Measurements from ENCODE around the gene NTPCR. TPM values are rescaled to one million over a fixed set of nuclear protein-coding genes. Genes with fewer than 3 reads are reported as not detected.

Gene NTPCR
- total RNA-seq, 1 experiment from 2014 or later: 40.2 TPM

- DNase-seq (ENCODE audit: low read depth in 1 of 2, low spot score in 2 of 2): peak; percentile 58 to 74
- H3K36me3 ChIP-seq: no peaks in the 10 kb centered on the region
- H3K4me3 ChIP-seq: no peak overlapping the region
- no peaks in the 10 kb centered on the region for H3K9me3 ChIP-seq (replicated peaks)
- peaks cover 27% of the 10 kb centered on the region for H3K4me1 ChIP-seq (replicated peaks)
- H3K27me3 ChIP-seq (replicated peaks): no peaks in the 10 kb centered on the region
- peak overlapping the region; percentile 62 for H3K27ac ChIP-seq
Measured at GRCh38 chr1:233005703-233006102, 55.3 kb downstream of the NTPCR start.

- H3K4me3 ChIP-seq: no peak overlapping the region
- H3K36me3 ChIP-seq: no peaks in the 10 kb centered on the region
- DNase-seq (ENCODE audit: low read depth in 1 of 2, low spot score in 2 of 2): no peak
- peaks cover 27% of the 10 kb centered on the region for H3K4me1 ChIP-seq (replicated peaks)
- H3K9me3 ChIP-seq (replicated peaks): no peaks in the 10 kb centered on the region
- H3K27me3 ChIP-seq (replicated peaks): no peaks in the 10 kb centered on the region
- peak overlapping the region; percentile 62 for H3K27ac ChIP-seq
Measured at GRCh38 chr1:233006108-233006507, 55.7 kb downstream of the NTPCR start.

- Histone ChIP-seq H3K9me3 (replicated peaks) (no peaks in the 10 kb centered on the region), H3K27me3 (replicated peaks) (no peaks in the 10 kb centered on the region), H3K27ac (peak overlapping the region; percentile 62), H3K4me3 (no peak overlapping the region), H3K36me3 (no peaks in the 10 kb centered on the region), H3K4me1 (replicated peaks) (peaks cover 27% of the 10 kb centered on the region)
- peak; percentile 46 to 69 for DNase-seq (ENCODE audit: low read depth in 1 of 2, low spot score in 2 of 2)
Measured at GRCh38 chr1:233006541-233006973, 56.1 kb downstream of the NTPCR start.

GRCh38 chr1:233010146-233010545 is 59.7 kb downstream of the NTPCR start:
- Histone ChIP-seq H3K36me3 (no peaks in the 10 kb centered on the region), H3K4me3 (no peak overlapping the region), H3K9me3 (replicated peaks) (no peaks in the 10 kb centered on the region), H3K4me1 (replicated peaks) (peaks cover 26% of the 10 kb centered on the region), H3K27me3 (replicated peaks) (no peaks in the 10 kb centered on the region), H3K27ac (no peak overlapping the region)
- DNase-seq (ENCODE audit: low read depth in 1 of 2, low spot score in 2 of 2): peak in 1 of 2 experiments; percentile 5

GRCh38 chr1:233012021-233012420 is 61.6 kb downstream of the NTPCR start:
- Histone ChIP-seq H3K4me3 (no peak overlapping the region), H3K27ac (no peak overlapping the region), H3K4me1 (replicated peaks) (peaks cover 7% of the 10 kb centered on the region), H3K9me3 (replicated peaks) (no peaks in the 10 kb centered on the region), H3K36me3 (no peaks in the 10 kb centered on the region), H3K27me3 (replicated peaks) (no peaks in the 10 kb centered on the region)
- DNase-seq (ENCODE audit: low read depth in 1 of 2, low spot score in 2 of 2): no peak

- peaks cover 18% of the 10 kb centered on the region for H3K4me1 ChIP-seq (replicated peaks)
- DNase-seq (ENCODE audit: low read depth in 1 of 2, low spot score in 2 of 2): no peak
- no peak overlapping the region for H3K27ac ChIP-seq
- H3K9me3 ChIP-seq (replicated peaks): no peaks in the 10 kb centered on the region
- no peaks in the 10 kb centered on the region for H3K36me3 ChIP-seq
- no peaks in the 10 kb centered on the region for H3K27me3 ChIP-seq (replicated peaks)
- H3K4me3 ChIP-seq: no peak overlapping the region
Measured at GRCh38 chr1:233015965-233016364, 65.6 kb downstream of the NTPCR start.

- DNase-seq (ENCODE audit: low read depth in 1 of 2, low spot score in 2 of 2): no peak
- H3K27ac ChIP-seq: no peak overlapping the region
- H3K36me3 ChIP-seq: no peaks in the 10 kb centered on the region
- peaks cover 24% of the 10 kb centered on the region for H3K4me1 ChIP-seq (replicated peaks)
- H3K9me3 ChIP-seq (replicated peaks): no peaks in the 10 kb centered on the region
- H3K27me3 ChIP-seq (replicated peaks): no peaks in the 10 kb centered on the region
- H3K4me3 ChIP-seq: no peak overlapping the region
Measured at GRCh38 chr1:233016798-233017197, 66.4 kb downstream of the NTPCR start.

- H3K27me3 ChIP-seq (replicated peaks): no peaks in the 10 kb centered on the region
- no peak overlapping the region for H3K4me3 ChIP-seq
- H3K27ac ChIP-seq: no peak overlapping the region
- H3K36me3 ChIP-seq: no peaks in the 10 kb centered on the region
- H3K4me1 ChIP-seq (replicated peaks): peaks cover 24% of the 10 kb centered on the region
- no peak for DNase-seq (ENCODE audit: low read depth in 1 of 2, low spot score in 2 of 2)
- H3K9me3 ChIP-seq (replicated peaks): no peaks in the 10 kb centered on the region
Measured at GRCh38 chr1:233019083-233019482, 68.7 kb downstream of the NTPCR start.

- H3K27ac ChIP-seq: peak overlapping the region; percentile 36
- DNase-seq (ENCODE audit: low read depth in 1 of 2, low spot score in 2 of 2): peak in 1 of 2 experiments; percentile 50
Measured at GRCh38 chr1:233019778-233020325, 69.4 kb downstream of the NTPCR start.

GRCh38 chr1:233020426-233020825 is 70.0 kb downstream of the NTPCR start:
- peak overlapping the region; percentile 36 for H3K27ac ChIP-seq
- DNase-seq (ENCODE audit: low read depth in 1 of 2, low spot score in 2 of 2): peak; percentile 52 to 55
- no peaks in the 10 kb centered on the region for H3K36me3 ChIP-seq
- H3K27me3 ChIP-seq (replicated peaks): no peaks in the 10 kb centered on the region
- H3K4me3 ChIP-seq: no peak overlapping the region
- H3K9me3 ChIP-seq (replicated peaks): no peaks in the 10 kb centered on the region
- peaks cover 27% of the 10 kb centered on the region for H3K4me1 ChIP-seq (replicated peaks)

More at GRCh38 chr1:233019778-233020325, 69.4 kb downstream of the NTPCR start:
- no peaks in the 10 kb centered on the region for H3K36me3 ChIP-seq
- H3K4me1 ChIP-seq (replicated peaks): peaks cover 24% of the 10 kb centered on the region
- no peaks in the 10 kb centered on the region for H3K9me3 ChIP-seq (replicated peaks)
- H3K27me3 ChIP-seq (replicated peaks): no peaks in the 10 kb centered on the region
- no peak overlapping the region for H3K4me3 ChIP-seq

- DNase-seq (ENCODE audit: low read depth in 1 of 2, low spot score in 2 of 2): no peak
- no peaks in the 10 kb centered on the region for H3K27me3 ChIP-seq (replicated peaks)
- H3K4me3 ChIP-seq: no peak overlapping the region
- H3K4me1 ChIP-seq (replicated peaks): peaks cover 31% of the 10 kb centered on the region
- no peak overlapping the region for H3K27ac ChIP-seq
- H3K9me3 ChIP-seq (replicated peaks): no peaks in the 10 kb centered on the region
- H3K36me3 ChIP-seq: no peaks in the 10 kb centered on the region
Measured at GRCh38 chr1:233022246-233022645, 71.8 kb downstream of the NTPCR start.

GRCh38 chr1:233024199-233024598 is 73.8 kb downstream of the NTPCR start:
- no peaks in the 10 kb centered on the region for H3K36me3 ChIP-seq
- no peak overlapping the region for H3K27ac ChIP-seq
- no peaks in the 10 kb centered on the region for H3K9me3 ChIP-seq (replicated peaks)
- H3K4me3 ChIP-seq: no peak overlapping the region
- DNase-seq (ENCODE audit: low read depth in 1 of 2, low spot score in 2 of 2): no peak
- no peaks in the 10 kb centered on the region for H3K27me3 ChIP-seq (replicated peaks)
- H3K4me1 ChIP-seq (replicated peaks): peaks cover 30% of the 10 kb centered on the region

- Histone ChIP-seq H3K27me3 (replicated peaks) (no peaks in the 10 kb centered on the region), H3K9me3 (replicated peaks) (no peaks in the 10 kb centered on the region), H3K36me3 (no peaks in the 10 kb centered on the region), H3K27ac (no peak overlapping the region), H3K4me1 (replicated peaks) (peaks cover 21% of the 10 kb centered on the region), H3K4me3 (no peak overlapping the region)
- peak; percentile 28 to 55 for DNase-seq (ENCODE audit: low read depth in 1 of 2, low spot score in 2 of 2)
Measured at GRCh38 chr1:233025157-233025556, 74.7 kb downstream of the NTPCR start.

- no peaks in the 10 kb centered on the region for H3K9me3 ChIP-seq (replicated peaks)
- peak in 1 of 2 experiments; percentile 12 for DNase-seq (ENCODE audit: low read depth in 1 of 2, low spot score in 2 of 2)
- H3K4me1 ChIP-seq (replicated peaks): peaks cover 17% of the 10 kb centered on the region
- no peak overlapping the region for H3K27ac ChIP-seq
- H3K27me3 ChIP-seq (replicated peaks): no peaks in the 10 kb centered on the region
- no peaks in the 10 kb centered on the region for H3K36me3 ChIP-seq
- H3K4me3 ChIP-seq: no peak overlapping the region
Measured at GRCh38 chr1:233025567-233025966, 75.2 kb downstream of the NTPCR start.

- Histone ChIP-seq H3K27me3 (replicated peaks) (no peaks in the 10 kb centered on the region), H3K9me3 (replicated peaks) (no peaks in the 10 kb centered on the region), H3K36me3 (no peaks in the 10 kb centered on the region), H3K4me1 (replicated peaks) (peaks cover 7% of the 10 kb centered on the region), H3K27ac (no peak overlapping the region), H3K4me3 (no peak overlapping the region)
- no peak for DNase-seq (ENCODE audit: low read depth in 1 of 2, low spot score in 2 of 2)
Measured at GRCh38 chr1:233027046-233027445, 76.6 kb downstream of the NTPCR start.

Measured in SJSA1 (cell line).